OCI-LY3 (cell line): ENCODE data around the gene SH3PXD2A.

ENCODE experiments used
- H2AFZ ChIP-seq: fragments of 200-600, 300-600 bp; shearing (Covaris generic); 2 replicates; pipeline ENCODE4 v1.6.0; 2014; ENCODE audit warnings: antibody characterized with exemption, low read depth, low read length
- H3K27ac ChIP-seq: fragments of 200-600, 300-600 bp; sonication (generic); 2 replicates; pipeline ENCODE4 v1.5.1; 2014; ENCODE audit warnings: mild to moderate bottlenecking, low read length, moderate library complexity, mixed read lengths
- H3K27me3 ChIP-seq: fragments of 200-600, 300-600 bp; sonication (generic); 2 replicates; pipeline ENCODE4 v1.6.1; 2014; ENCODE audit warnings: low read depth, low read length, mixed read lengths
- H3K36me3 ChIP-seq: fragments of 200-600, 300-600 bp; sonication (generic); replicated peaks from 2 replicates; pipeline ENCODE3; 2014; ENCODE audit warnings: low read depth, low read length, mixed read lengths
- H3K4me1 ChIP-seq: fragments of 300-600, 200-600 bp; sonication (generic); 2 replicates; pipeline ENCODE4 v1.6.1; 2014; ENCODE audit warnings: low read length, mixed read lengths
- H3K4me2 ChIP-seq: fragments of 200-600, 300-600 bp; sonication (generic); 2 replicates; pipeline ENCODE4 v1.6.1; 2014; ENCODE audit warnings: low read length, mixed read lengths
- H3K4me3 ChIP-seq: fragments of 300-600, 200-600 bp; sonication (generic); 2 replicates; pipeline ENCODE4 v1.5.1; 2014; ENCODE audit warnings: antibody characterized with exemption, mild to moderate bottlenecking, low read length, moderate library complexity
- H3K79me2 ChIP-seq: fragments of 300-600, 200-600 bp; shearing (Covaris generic); 2 replicates; pipeline ENCODE4 v1.6.1; 2014; ENCODE audit warnings: mild to moderate bottlenecking, low read length, mixed read lengths
- H3K9ac ChIP-seq: fragments of 300-600, 200-600 bp; shearing (Covaris generic); 2 replicates; pipeline ENCODE4 v1.6.0; 2014; ENCODE audit warnings: mild to moderate bottlenecking, low read length, moderate library complexity
- H3K9me3 ChIP-seq: fragments of 200-600, 300-600 bp; shearing (Covaris generic); 2 replicates; pipeline ENCODE4 v1.6.1; 2014; ENCODE audit warnings: low read length, mixed read lengths; ENCODE audit not compliant: insufficient read depth
- H4K20me1 ChIP-seq: fragments of 200-600, 300-600 bp; sonication (generic); 2 replicates; pipeline ENCODE4 v1.6.1; 2016; ENCODE audit warnings: low read length, mixed read lengths; ENCODE audit not compliant: insufficient read depth
- CTCF ChIP-seq: fragments of 200-600, 300-600 bp; sonication (generic); IDR thresholded peaks from 2 replicates; pipeline ENCODE4 v1.5.1; 2014; ENCODE audit warnings: antibody characterized with exemption, low read length, low read depth
- EZH2phosphoT487 ChIP-seq: fragments of 200-600 bp; shearing (Covaris generic); IDR thresholded peaks from 2 replicates; pipeline ENCODE4 v1.6.1; 2018; ENCODE audit warnings: antibody characterized with exemption, mixed run types, low read depth

SH3PXD2A gene

GRCh38 chr10:103622286-103622685 lies 233.1 kb downstream of the SH3PXD2A start:
- H3K4me1 ChIP-seq, result no peaks in the 10 kb centered on the region
- no peaks in the 10 kb centered on the region for H3K27me3 ChIP-seq
- H4K20me1 ChIP-seq, result no peaks in the 10 kb centered on the region
- TF ChIP-seq EZH2phosphoT487 (no peak), CTCF (no peak)
- no peaks in the 10 kb centered on the region for H3K36me3 ChIP-seq
- H2AFZ ChIP-seq, result no peak overlapping the region
- H3K4me3 ChIP-seq, result no peak overlapping the region
- H3K9ac ChIP-seq, result no peak overlapping the region
- no peak overlapping the region for H3K27ac ChIP-seq
- H3K9me3 ChIP-seq, result no peaks in the 10 kb centered on the region
- H3K4me2 ChIP-seq, result no peak overlapping the region
- no peaks in the 10 kb centered on the region for H3K79me2 ChIP-seq

- Histone ChIP-seq H3K4me3 (no peak overlapping the region), H3K27ac (no peak overlapping the region), H3K79me2 (no peaks in the 10 kb centered on the region), H4K20me1 (no peaks in the 10 kb centered on the region), H3K9ac (no peak overlapping the region), H3K4me2 (no peak overlapping the region), H2AFZ (no peak overlapping the region), H3K27me3 (no peaks in the 10 kb centered on the region), H3K4me1 (no peaks in the 10 kb centered on the region), H3K9me3 (no peaks in the 10 kb centered on the region), H3K36me3 (no peaks in the 10 kb centered on the region)
- TF ChIP-seq CTCF, result no peak
- TF ChIP-seq EZH2phosphoT487, result no peak
Observed at GRCh38 chr10:103621783-103622125, 233.6 kb downstream of the SH3PXD2A start.

- Histone ChIP-seq H3K79me2 (no peaks in the 10 kb centered on the region), H3K4me2 (no peak overlapping the region), H4K20me1 (no peaks in the 10 kb centered on the region), H3K4me1 (no peaks in the 10 kb centered on the region), H3K4me3 (no peak overlapping the region), H3K9me3 (no peaks in the 10 kb centered on the region), H3K36me3 (no peaks in the 10 kb centered on the region), H3K27ac (no peak overlapping the region), H3K9ac (no peak overlapping the region), H3K27me3 (no peaks in the 10 kb centered on the region), H2AFZ (no peak overlapping the region)
- TF ChIP-seq EZH2phosphoT487, result no peak
Observed at GRCh38 chr10:103620891-103621782, 234.2 kb downstream of the SH3PXD2A start.

GRCh38 chr10:103620352-103620740 lies 235.0 kb downstream of the SH3PXD2A start:
- H3K9ac ChIP-seq, result no peak overlapping the region
- no peak overlapping the region for H2AFZ ChIP-seq
- H3K9me3 ChIP-seq, result no peaks in the 10 kb centered on the region
- no peaks in the 10 kb centered on the region for H3K4me1 ChIP-seq
- H3K36me3 ChIP-seq, result no peaks in the 10 kb centered on the region
- H3K27ac ChIP-seq, result no peak overlapping the region
- no peak overlapping the region for H3K4me3 ChIP-seq
- no peaks in the 10 kb centered on the region for H3K27me3 ChIP-seq
- H3K79me2 ChIP-seq, result no peaks in the 10 kb centered on the region
- no peaks in the 10 kb centered on the region for H4K20me1 ChIP-seq
- no peak for TF ChIP-seq CTCF
- TF ChIP-seq EZH2phosphoT487, result no peak
- H3K4me2 ChIP-seq, result no peak overlapping the region
